Astrocyte of the spinal cord (primary cell): Measurements from ENCODE around the gene ACSM4.
"Not testable (repeated sequence)": the region's sequence is repeated elsewhere in the genome, so short reads cannot be mapped to it uniquely, and the experiment has no call there.

Experiments used
- DNase-seq: peaks from one replicate; pipeline ENCODE4 v3.0.0; 2011; ENCODE audit warnings: low read depth, low spot score
- H3K4me3 ChIP-seq: 2 replicates; pipeline ENCODE4 v1.5.1; 2011; ENCODE audit warnings: low read depth, mild to moderate bottlenecking, low read length, moderate library complexity
- CTCF ChIP-seq: IDR thresholded peaks from 2 replicates; pipeline ENCODE4 v1.5.1; 2012; ENCODE audit warnings: low read depth, mild to moderate bottlenecking, low read length, inconsistent platforms
- in situ Hi-C: cut with HindIII; loops from 2 replicates; pipeline ENCODE4 v1.10.0; 2017; ENCODE audit warnings: low sequenced_read_pairs

Gene ACSM4

GRCh38 chr12:7282844-7283243 lies 21.0 kb upstream of the ACSM4 start:
- no peak for TF ChIP-seq CTCF
- H3K4me3 ChIP-seq = no peak overlapping the region
- no peak for DNase-seq
- in situ Hi-C loops = no loop called here

GRCh38 chr12:7289743-7290142 lies 14.1 kb upstream of the ACSM4 start:
- DNase-seq = peak; percentile 7
- in situ Hi-C loops = no loop called here
- no peak overlapping the region for H3K4me3 ChIP-seq
- no peak for TF ChIP-seq CTCF

- H3K4me3 ChIP-seq, DNase-seq, in situ Hi-C loops: not testable (repeated sequence)
Measured at GRCh38 chr12:7290588-7290987, 13.3 kb upstream of the ACSM4 start.

- in situ Hi-C loops = no loop called here
- no peak for TF ChIP-seq CTCF
- H3K4me3 ChIP-seq = no peak overlapping the region
- no peak for DNase-seq
Measured at GRCh38 chr12:7292300-7292699, 11.6 kb upstream of the ACSM4 start.

GRCh38 chr12:7293670-7294069 lies 10.2 kb upstream of the ACSM4 start:
- no peak overlapping the region for H3K4me3 ChIP-seq
- no peak for DNase-seq
- in situ Hi-C loops = no loop called here
- TF ChIP-seq CTCF = no peak

- no peak for TF ChIP-seq CTCF
- in situ Hi-C loops = no loop called here
- no peak for DNase-seq
- no peak overlapping the region for H3K4me3 ChIP-seq
Measured at GRCh38 chr12:7295529-7295928, 8.3 kb upstream of the ACSM4 start.

- in situ Hi-C loops = no loop called here
- H3K4me3 ChIP-seq = no peak overlapping the region
- no peak for TF ChIP-seq CTCF
- no peak for DNase-seq
Measured at GRCh38 chr12:7297865-7298264, 6.0 kb upstream of the ACSM4 start.
